SH-SY5Y (cell line): ENCODE data around the gene ACP1.

Experiments
- GATA2 ChIP-seq: IDR thresholded peaks from 2 replicates; pipeline ENCODE4 v1.6.1; 2011; ENCODE audit warnings: mild to moderate bottlenecking, low read depth, low read length
- GATA3 ChIP-seq: IDR thresholded peaks from 2 replicates; pipeline ENCODE4 v1.6.1; 2011; ENCODE audit warnings: low read depth, mild to moderate bottlenecking, low read length, moderate library complexity

DNA sequence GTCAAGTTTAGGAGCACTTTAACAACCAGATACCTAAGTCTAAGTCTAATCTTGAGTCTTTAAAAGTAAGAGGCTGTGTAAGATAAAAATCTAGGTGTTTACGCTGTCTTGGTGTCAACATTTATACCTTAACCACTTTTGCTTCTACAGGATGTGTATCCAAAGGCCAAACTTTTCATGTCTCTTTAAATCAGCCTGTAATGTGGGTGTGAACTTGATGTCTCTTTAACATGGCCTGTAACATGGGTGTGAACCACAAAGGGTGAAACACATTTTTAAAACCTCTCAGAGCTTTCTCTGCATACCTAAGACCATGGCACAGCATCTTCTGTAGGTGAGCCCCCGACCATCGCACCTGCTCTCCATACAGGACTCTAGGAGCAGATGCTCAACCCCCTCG, 41.3 kb upstream of the ACP1 start:
- TF ChIP-seq GATA3 (no peak), GATA2 (no peak)
